Tibial nerve (tissue), 4 donors: Measurements from ENCODE around the gene THSD7B. TPM values are rescaled to one million over a fixed set of nuclear protein-coding genes. Genes with fewer than 3 reads are reported as not detected.

ENCODE experiments used
- DNase-seq, 2 donors: peaks; one replicate each; pipeline ENCODE4 v3.0.0-alpha.2; 2019; ENCODE audit warnings: low spot score in 2 of 2
- H3K27ac ChIP-seq, 4 donors: fragments of 200-600 bp; sonication (generic) in 3 of 4; one replicate each; pipeline ENCODE4 v1.5.1; 2017 to 2019; ENCODE audit warnings: mild to moderate bottlenecking in 1 of 4
- H3K27me3 ChIP-seq, 2 donors: fragments of 200-600 bp; sonication (generic) in 1 of 2; one replicate each; pipeline versions ENCODE4 v1.5.1 to v1.6.0; 2017 to 2019
- H3K36me3 ChIP-seq, 3 donors: fragments of 200-600 bp; sonication (generic); one replicate each; pipeline ENCODE4 v1.5.1; 2018 to 2019
- H3K4me1 ChIP-seq, 4 donors: fragments of 200-600 bp; sonication (generic) in 3 of 4; one replicate each; pipeline ENCODE4 v1.5.1; 2017 to 2019
- H3K4me3 ChIP-seq, 4 donors: fragments of 200-600 bp; sonication (generic) in 3 of 4; one replicate each; pipeline ENCODE4 v1.5.1; 2017 to 2019; ENCODE audit warnings: mild to moderate bottlenecking in 1 of 4, moderate library complexity in 1 of 4
- H3K9me3 ChIP-seq, 4 donors: fragments of 200-600 bp; sonication (generic) in 3 of 4; one replicate each; pipeline ENCODE4 v1.5.1; 2017 to 2019
- CTCF ChIP-seq, 5 experiments: fragments of 200-600 bp in 3 of 5; fragments of 450-650 bp in 2 of 5; sonication (generic) in 3 of 5; IDR thresholded peaks; one replicate each; pipeline ENCODE4 v1.5.1; 2016 to 2019; ENCODE audit warnings: antibody characterized with exemption in 5 of 5, mild to moderate bottlenecking in 3 of 5, moderate library complexity in 2 of 5
- EP300 ChIP-seq, 2 donors: sonication (generic); formaldehyde crosslinking; IDR thresholded peaks; one replicate each; pipeline ENCODE4 v1.6.1; 2017; ENCODE audit warnings: antibody characterized with exemption in 2 of 2, mild to moderate bottlenecking in 1 of 2
- POLR2A ChIP-seq, 2 donors: fragments of 450-650 bp; IDR thresholded peaks; one replicate each; pipeline ENCODE4 v1.6.1; 2017; ENCODE audit warnings: antibody characterized with exemption in 2 of 2, mild to moderate bottlenecking in 2 of 2, moderate library complexity in 2 of 2
- WGBS, 2 donors: methylation state at CpG; one replicate each; pipeline ENCODE4 v1.1.5; 2018; 5-methylcytosine and 5-hydroxymethylcytosine counted together
- total RNA-seq, 4 donors: library from RNA; depleted of rRNA; stranded (reverse); fragments of >200 nt; gene quantifications; one replicate each; pipeline ENCODE4 v1.1.0, GENCODE V29; 2016

The THSD7B gene
- total RNA-seq, 4 donors from 2014 or later = 1.5 to 13.8 (median 6.7) TPM

- no peaks in the 10 kb centered on the region for H3K9me3 ChIP-seq
- no peak for TF ChIP-seq EP300 (IDR thresholded peaks at IDR 0.05)
- TF ChIP-seq CTCF (IDR thresholded peaks at IDR 0.05) = no peak
- TF ChIP-seq POLR2A (IDR thresholded peaks at IDR 0.05) = no peak
- no peaks in the 10 kb centered on the region for H3K36me3 ChIP-seq
- H3K27ac ChIP-seq = no peak overlapping the region
- H3K27me3 ChIP-seq = no peaks in the 10 kb centered on the region
- no peak for DNase-seq
- WGBS, 2 donors = 69 to 82% methylated on average over 2 of the region's 2 CpGs
- no peaks in the 10 kb centered on the region for H3K4me1 ChIP-seq
- no peak overlapping the region for H3K4me3 ChIP-seq
Observed at GRCh38 chr2:136905779-136906178, 140.4 kb downstream of the THSD7B start.

GRCh38 chr2:136909777-136910176, 144.4 kb downstream of the THSD7B start:
- Histone ChIP-seq H3K36me3 (no peaks in the 10 kb centered on the region), H3K4me3 (no peak overlapping the region), H3K27ac (no peak overlapping the region), H3K4me1 (no peaks in the 10 kb centered on the region), H3K9me3 (no peaks in the 10 kb centered on the region), H3K27me3 (no peaks in the 10 kb centered on the region)
- TF ChIP-seq CTCF (IDR thresholded peaks at IDR 0.05) (no peak), EP300 (IDR thresholded peaks at IDR 0.05) (no peak), POLR2A (IDR thresholded peaks at IDR 0.05) (no peak)
- no peak for DNase-seq
- WGBS, 2 donors = 28 to 40% methylated on average over 1 of the region's 1 CpG

DNA sequence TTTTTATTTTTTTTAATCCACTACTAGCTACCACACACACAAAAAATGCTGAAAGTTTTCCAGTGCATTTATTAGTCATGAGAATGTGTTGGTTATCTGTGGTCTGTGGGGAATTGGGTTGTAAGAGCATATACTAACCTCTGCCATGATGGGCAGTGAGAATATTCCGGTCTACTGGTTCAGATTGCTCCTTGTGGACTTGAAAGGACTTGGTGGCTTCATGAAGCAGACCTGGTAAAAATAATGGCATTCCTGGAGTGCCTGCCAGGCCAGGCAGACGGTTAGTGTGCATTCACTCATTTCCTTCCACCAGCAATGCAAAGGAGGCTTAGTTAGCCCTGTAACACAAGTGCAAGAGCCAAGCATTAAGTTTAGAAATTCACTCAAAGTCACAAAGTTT, 150.8 kb downstream of the THSD7B start:
- no peak overlapping the region for H3K4me3 ChIP-seq
- no peaks in the 10 kb centered on the region for H3K36me3 ChIP-seq
- no peak overlapping the region for H3K27ac ChIP-seq
- H3K9me3 ChIP-seq = peaks cover 0 to 5% (median 0%) of the 10 kb centered on the region in 4 donors
- H3K27me3 ChIP-seq = no peaks in the 10 kb centered on the region
- no peak for DNase-seq
- H3K4me1 ChIP-seq = no peaks in the 10 kb centered on the region
- TF ChIP-seq EP300 (IDR thresholded peaks at IDR 0.05) = no peak
- TF ChIP-seq POLR2A (IDR thresholded peaks at IDR 0.05) = no peak
- no peak for TF ChIP-seq CTCF (IDR thresholded peaks at IDR 0.05)
- 70 to 73% methylated on average over 2 of the region's 2 CpGs for WGBS, 2 donors

DNA sequence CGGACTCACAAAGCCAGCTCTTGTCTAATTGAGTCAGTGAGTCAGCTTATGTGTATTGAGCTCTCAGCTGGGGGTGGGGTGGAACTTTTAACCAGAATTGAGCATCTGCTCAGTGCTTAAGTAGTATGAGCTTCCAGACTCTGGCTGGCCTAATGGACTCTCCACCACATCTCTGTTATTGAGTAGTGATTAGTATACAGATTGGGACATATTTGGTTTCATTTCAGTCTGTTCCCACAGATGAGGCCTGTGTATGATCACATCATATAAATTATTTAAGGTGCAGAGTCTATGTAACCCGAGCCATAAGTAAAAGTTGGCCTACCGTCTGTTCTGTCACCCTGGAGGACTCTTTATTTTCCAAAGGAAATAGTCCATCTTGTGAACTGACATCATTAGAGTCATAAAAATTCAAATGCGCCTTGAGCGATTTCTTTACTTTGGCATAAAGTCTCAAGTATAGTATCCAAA, 152.1 kb downstream of the THSD7B start:
- 57 to 61% methylated on average over 5 of the region's 5 CpGs for WGBS, 2 donors
- Histone ChIP-seq H3K4me1 (no peaks in the 10 kb centered on the region), H3K27ac (no peak overlapping the region), H3K4me3 (no peak overlapping the region), H3K27me3 (no peaks in the 10 kb centered on the region), H3K9me3 (peaks cover 0 to 5% (median 0%) of the 10 kb centered on the region in 4 donors), H3K36me3 (no peaks in the 10 kb centered on the region)
- TF ChIP-seq POLR2A (IDR thresholded peaks at IDR 0.05) (no peak), EP300 (IDR thresholded peaks at IDR 0.05) (no peak), CTCF (IDR thresholded peaks at IDR 0.05) (no peak)
- DNase-seq = no peak

GRCh38 chr2:136919682-136920081, 154.3 kb downstream of the THSD7B start:
- H3K27ac ChIP-seq = no peak overlapping the region
- peaks cover 0 to 8% (median 0%) of the 10 kb centered on the region in 4 donors for H3K9me3 ChIP-seq
- no peaks in the 10 kb centered on the region for H3K4me1 ChIP-seq
- 100% methylated on average over 3 to 4 of the region's 4 CpGs for WGBS, 2 donors
- H3K36me3 ChIP-seq = no peaks in the 10 kb centered on the region
- H3K27me3 ChIP-seq = no peaks in the 10 kb centered on the region
- no peak overlapping the region for H3K4me3 ChIP-seq
- no peak for DNase-seq
- no peak for TF ChIP-seq EP300 (IDR thresholded peaks at IDR 0.05)
- TF ChIP-seq CTCF (IDR thresholded peaks at IDR 0.05) = no peak
- no peak for TF ChIP-seq POLR2A (IDR thresholded peaks at IDR 0.05)
